HG02970 (cell line): ENCODE results near the gene SPAG16.

ENCODE experiments used
- ATAC-seq: cut with Tn5 transposase; IDR thresholded peaks from one replicate; pipeline ENCODE4 v1.9.1; 2021; ENCODE audit warnings: mild to moderate bottlenecking, moderate library complexity, moderate number of reproducible peaks; ENCODE audit not compliant: unreplicated experiment, low FRiP score

The SPAG16 gene

GRCh38 chr2:213284105-213285090 lies at the start of gene SPAG16:
SPAG16 (plus strand) TSS chr2:213284464.
- peak; percentile 100 for ATAC-seq

- no peak for ATAC-seq
Observed at GRCh38 chr2:213234641-213235040, 49.6 kb upstream of the SPAG16 start.

- no peak for ATAC-seq
Observed at GRCh38 chr2:213235741-213236140, 48.5 kb upstream of the SPAG16 start.

- no peak for ATAC-seq
Observed at GRCh38 chr2:213237251-213237650, 47.0 kb upstream of the SPAG16 start.

GRCh38 chr2:213237787-213238186 lies 46.5 kb upstream of the SPAG16 start:
- ATAC-seq = no peak

GRCh38 chr2:213238753-213239495 lies 45.3 kb upstream of the SPAG16 start:
- no peak for ATAC-seq

GRCh38 chr2:213241817-213242216 lies 42.4 kb upstream of the SPAG16 start:
- no peak for ATAC-seq

GRCh38 chr2:213242653-213243052 lies 41.6 kb upstream of the SPAG16 start:
- no peak for ATAC-seq

GRCh38 chr2:213243189-213244044 lies 40.8 kb upstream of the SPAG16 start:
- ATAC-seq = no peak

GRCh38 chr2:213246497-213247281 lies 37.6 kb upstream of the SPAG16 start:
- ATAC-seq = no peak

GRCh38 chr2:213247566-213247965 lies 36.7 kb upstream of the SPAG16 start:
- ATAC-seq = no peak

GRCh38 chr2:213248637-213249036 lies 35.6 kb upstream of the SPAG16 start:
- ATAC-seq = no peak

- no peak for ATAC-seq
Observed at GRCh38 chr2:213249502-213249901, 34.8 kb upstream of the SPAG16 start.

- peak; percentile 55 for ATAC-seq
Observed at GRCh38 chr2:213251618-213252017, 32.6 kb upstream of the SPAG16 start.

- ATAC-seq = no peak
Observed at GRCh38 chr2:213252206-213252605, 32.1 kb upstream of the SPAG16 start.

GRCh38 chr2:213253162-213253561 lies 31.1 kb upstream of the SPAG16 start:
- ATAC-seq = no peak

GRCh38 chr2:213259266-213259665 lies 25.0 kb upstream of the SPAG16 start:
- no peak for ATAC-seq

GRCh38 chr2:213261237-213261636 lies 23.0 kb upstream of the SPAG16 start:
- ATAC-seq = no peak

- no peak for ATAC-seq
Observed at GRCh38 chr2:213261715-213262114, 22.5 kb upstream of the SPAG16 start.

GRCh38 chr2:213265679-213266078 lies 18.6 kb upstream of the SPAG16 start:
- no peak for ATAC-seq
